ENCODE data around the gene MRPS6. TPM values are rescaled to one million over a fixed set of nuclear protein-coding genes. Genes with fewer than 3 reads are reported as not detected.

MRPS6 gene
- total RNA-seq, 1 experiment from 2014 or later = 55.1 TPM

GRCh38 chr21:34179204-34179935 lies 106.0 kb downstream of the MRPS6 start:
- no peaks in the 10 kb centered on the region for H3K79me2 ChIP-seq (ENCODE audit: insufficient read depth, low read length)
- ChIA-PET CTCF (no interaction called here), RAD21 (ENCODE audit: low non-redundant PET in 1 of 2, low total read pairs in 2 of 2, uncharacterized antibody in 2 of 2, unreplicated experiment in 2 of 2) (interaction anchor here in 1 of 2 experiments (0.7 kb wide), 1 partner anchor 66 kb away, joined by 3 read pairs; no protein-coding TSS in a partner anchor), POLR2A (no interaction called here)
- no peak overlapping the region for H3K4me2 ChIP-seq (ENCODE audit: low read length)
- H3K27me3 ChIP-seq (ENCODE audit: insufficient read depth, low read length) = no peaks in the 10 kb centered on the region
- no peak for TF ChIP-seq ZNF274 (IDR thresholded peaks at IDR 0.05; ENCODE audit: low read depth, low read length)
- no peak for TF ChIP-seq ZFX (IDR thresholded peaks at IDR 0.05)
- no peak for TF ChIP-seq MAX (IDR thresholded peaks at IDR 0.05)
- no peak for TF ChIP-seq POLR2AphosphoS5 (IDR thresholded peaks at IDR 0.05; ENCODE audit: low read depth, low read length)
- no peak for TF ChIP-seq CEBPB (IDR thresholded peaks at IDR 0.05; ENCODE audit: low read depth)
- no peak for TF ChIP-seq RAD21 (IDR thresholded peaks at IDR 0.05; ENCODE audit: low read depth)
- TF ChIP-seq SRF (IDR thresholded peaks at IDR 0.05; ENCODE audit: low read depth) = no peak
- no peak for TF ChIP-seq JUND (IDR thresholded peaks at IDR 0.05)
- TF ChIP-seq ZBTB33 (IDR thresholded peaks at IDR 0.05; ENCODE audit: extremely low read depth, insufficient replicate concordance, low read length) = no peak
- TF ChIP-seq TCF7L2 (IDR thresholded peaks at IDR 0.05; ENCODE audit: borderline replicate concordance, extremely low read depth, insufficient read depth, insufficient read length) = no peak
- no peak for TF ChIP-seq ELF1 (IDR thresholded peaks at IDR 0.05; ENCODE audit: borderline replicate concordance, low read depth)
- no peak for TF ChIP-seq FOSL1 (IDR thresholded peaks at IDR 0.05; ENCODE audit: low read depth)
- TF ChIP-seq POLR2A (IDR thresholded peaks at IDR 0.05; ENCODE audit: borderline replicate concordance, extremely low read depth, insufficient read depth, insufficient read length) = no peak
- no peak overlapping the region for H3K4me3 ChIP-seq (replicated peaks in 1 of 2; ENCODE audit: low read depth in 1 of 2, low read length in 2 of 2)
- no peak overlapping the region for H3K27ac ChIP-seq (ENCODE audit: low read depth, low read length)
- ATAC-seq (no peak), DNase-seq (ENCODE audit: low read depth, low spot score) (no peak)
- H3K4me1 ChIP-seq (ENCODE audit: control insufficient read depth in 1 of 2, insufficient read depth in 2 of 2, low read length in 2 of 2) = no peaks in the 10 kb centered on the region
- 0 out of 4 replicates have a peak, but pooled peaks cover 0 to 4% of the 10 kb centered on the region in 2 experiments for H3K9me3 ChIP-seq (ENCODE audit: control insufficient read depth in 1 of 2, insufficient read depth in 1 of 2, low read depth in 1 of 2, low read length in 2 of 2)
- intact Hi-C loops (cut with micrococcal nuclease) = no loop called here
- no TSS peak for BruUV-seq (replicated peaks)
- no peaks in the 10 kb centered on the region for H4K20me1 ChIP-seq (ENCODE audit: insufficient read depth)
- no peak overlapping the region for H2AFZ ChIP-seq (ENCODE audit: low read depth, low read length, poor library complexity, severe bottlenecking)
- H3K9me2 ChIP-seq (ENCODE audit: insufficient read depth) = no peaks in the 10 kb centered on the region
- no peak overlapping the region for H3K9ac ChIP-seq (ENCODE audit: low read length)
- H3K36me3 ChIP-seq (ENCODE audit: control insufficient read depth in 1 of 2, insufficient read depth in 2 of 2, low read length in 2 of 2) = no peaks in the 10 kb centered on the region
